Left forelimb (tissue), 1 donor: ENCODE results near the gene RBM22.

Experiments
- DNase-seq: peaks from one replicate; pipeline ENCODE4 v3.0.0-alpha.2; 2018; ENCODE audit warnings: low spot score

The RBM22 gene

GRCh38 chr5:150672237-150672883, 28.5 kb downstream of the RBM22 start:
- peak; percentile 73 for DNase-seq

- no peak for DNase-seq
Measured at GRCh38 chr5:150671509-150672236, 29.2 kb downstream of the RBM22 start.

DNA sequence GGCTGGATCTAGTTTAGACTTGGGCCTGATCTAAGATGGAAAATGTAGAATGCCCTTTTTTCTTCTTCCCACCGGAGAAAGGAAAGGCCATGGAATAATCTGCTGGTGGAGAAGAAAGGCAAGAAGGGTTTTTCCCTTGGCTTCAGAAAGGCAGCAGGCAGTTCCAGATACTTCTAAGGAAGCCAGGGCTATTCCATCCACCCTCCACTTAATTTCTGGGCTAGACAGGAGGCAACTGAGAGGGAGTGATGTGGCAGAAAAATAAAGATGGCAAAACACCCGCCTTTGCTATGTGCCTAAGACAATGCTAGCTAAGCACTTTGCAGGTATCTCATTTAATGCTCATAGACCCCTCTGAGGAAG, 29.9 kb downstream of the RBM22 start:
- DNase-seq: no peak

- DNase-seq: no peak
Measured at GRCh38 chr5:150670275-150670947, 30.5 kb downstream of the RBM22 start.

GRCh38 chr5:150665044-150665443, 35.8 kb downstream of the RBM22 start:
- no peak for DNase-seq

DNA sequence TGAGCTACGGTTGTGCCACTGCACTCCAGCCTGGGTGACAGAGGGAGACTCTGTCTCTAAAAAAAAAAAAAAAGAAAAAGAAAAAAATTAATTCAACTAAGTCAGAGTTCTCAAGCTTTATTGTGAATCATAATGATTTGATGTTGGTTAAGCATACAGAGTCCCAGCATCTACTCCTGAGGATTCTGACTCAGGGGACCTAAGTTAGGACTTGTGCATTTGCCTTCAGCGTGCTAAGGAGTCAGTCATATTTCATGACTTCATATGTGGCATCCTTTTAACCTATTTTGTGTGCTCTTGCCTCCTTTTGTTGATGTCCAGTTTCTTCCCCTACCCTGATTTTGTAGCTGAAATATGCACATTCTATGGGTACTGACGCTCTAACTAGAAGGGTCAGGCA, 36.9 kb downstream of the RBM22 start:
- DNase-seq: no peak

DNA sequence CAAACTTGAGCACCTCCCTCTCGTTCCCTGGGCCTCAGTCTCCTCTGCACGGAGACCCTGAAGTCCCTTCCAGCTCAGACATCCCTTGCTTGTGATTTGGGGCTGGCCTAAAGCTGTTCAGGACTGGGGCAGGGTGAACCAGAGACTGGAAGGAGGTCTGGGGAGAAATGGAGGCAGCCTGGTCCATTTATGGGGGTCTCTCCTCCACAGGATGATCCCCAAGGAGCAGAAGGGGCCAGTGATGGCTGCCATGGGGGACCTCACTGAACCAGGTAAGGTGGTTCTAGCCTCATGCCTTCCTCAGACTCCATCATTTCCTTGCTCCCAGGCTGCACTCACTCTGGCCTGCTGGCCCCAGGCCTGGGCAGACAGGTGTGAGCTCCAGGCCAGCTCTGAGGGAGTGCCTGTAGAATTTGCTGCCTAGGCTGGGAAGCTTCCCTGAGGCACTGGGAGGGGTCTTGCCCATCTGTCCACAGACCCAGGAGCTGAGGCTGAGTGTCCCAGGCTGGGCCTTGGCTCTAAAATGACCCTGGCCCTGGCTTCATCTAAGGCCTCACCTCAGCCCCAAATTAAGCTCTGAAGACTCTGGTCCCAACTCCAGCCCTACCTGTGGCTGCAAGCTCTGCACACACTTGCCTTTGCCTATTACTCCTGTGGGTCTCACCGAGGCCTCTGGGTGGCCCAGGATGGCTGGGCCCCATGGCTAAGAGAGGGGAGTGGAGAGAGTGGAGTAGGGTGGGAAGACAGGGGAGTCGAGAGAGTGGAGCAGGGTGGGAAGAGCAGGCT, 37.9 kb downstream of the RBM22 start:
- DNase-seq: no peak

DNA sequence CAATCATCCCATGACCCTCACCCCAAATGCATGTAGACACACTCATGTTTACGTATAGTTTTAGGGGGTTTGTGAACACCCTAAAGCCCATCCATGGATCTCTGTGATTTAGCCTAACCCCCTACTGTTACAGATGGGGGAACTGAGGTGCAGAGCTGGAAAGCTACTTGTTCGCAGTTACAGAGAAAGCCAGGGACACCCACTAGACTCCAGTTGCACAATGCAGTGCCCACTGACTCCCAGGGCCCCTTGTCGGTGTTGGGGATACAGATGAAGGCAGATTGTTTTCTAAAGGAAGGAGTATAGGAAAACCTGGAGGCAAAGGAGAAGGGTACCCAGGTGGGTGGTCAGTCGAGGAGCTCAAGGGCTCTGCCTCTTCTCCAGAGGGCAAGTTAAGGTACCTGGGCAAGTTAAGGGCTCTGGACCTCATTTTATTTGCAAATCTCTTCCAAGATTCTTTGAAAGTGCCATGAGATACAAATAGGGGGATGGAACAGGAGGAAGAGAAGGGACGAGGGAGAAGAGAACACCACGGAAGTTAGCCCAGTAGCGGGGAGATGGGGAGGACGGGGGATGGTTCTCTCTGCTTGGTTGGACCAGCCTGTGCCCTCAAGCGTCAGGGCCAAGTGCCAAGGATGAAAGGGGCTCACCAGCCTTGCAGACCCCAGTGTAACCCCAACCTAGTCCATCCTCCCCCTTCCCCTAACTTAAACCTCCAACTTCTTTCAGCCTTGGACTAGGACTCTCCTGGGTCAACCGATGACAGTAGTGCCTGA, 38.9 kb downstream of the RBM22 start:
- DNase-seq: no peak

DNA sequence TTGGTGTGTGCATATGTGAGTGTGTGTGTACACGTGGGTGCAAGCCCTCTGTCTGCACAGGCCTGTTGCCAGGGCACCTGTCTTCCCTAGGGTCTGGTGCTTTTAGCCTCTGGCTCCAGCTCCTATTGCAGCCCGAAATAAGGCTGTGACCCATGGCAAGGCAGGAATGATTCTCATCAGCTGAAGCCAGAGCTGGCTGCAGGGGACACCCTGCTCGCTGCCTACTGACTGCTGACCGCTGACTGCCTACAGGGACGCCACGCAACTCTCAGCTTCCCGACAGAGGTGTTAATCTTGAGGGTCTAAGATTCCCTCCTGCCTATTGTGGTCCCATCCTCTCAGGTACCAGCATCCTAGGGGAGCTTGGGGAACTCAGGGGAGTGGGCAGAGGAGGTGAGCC, 39.8 kb downstream of the RBM22 start, which contains the start of gene MYOZ3:
MYOZ3 (plus strand) TSS at position 166 of the 400 bp plus-strand sequence. CDS start 1,691 bp downstream, outside the sequence.
- DNase-seq: no peak

- DNase-seq: no peak
Measured at GRCh38 chr5:150660108-150660831, 40.6 kb downstream of the RBM22 start.

DNA sequence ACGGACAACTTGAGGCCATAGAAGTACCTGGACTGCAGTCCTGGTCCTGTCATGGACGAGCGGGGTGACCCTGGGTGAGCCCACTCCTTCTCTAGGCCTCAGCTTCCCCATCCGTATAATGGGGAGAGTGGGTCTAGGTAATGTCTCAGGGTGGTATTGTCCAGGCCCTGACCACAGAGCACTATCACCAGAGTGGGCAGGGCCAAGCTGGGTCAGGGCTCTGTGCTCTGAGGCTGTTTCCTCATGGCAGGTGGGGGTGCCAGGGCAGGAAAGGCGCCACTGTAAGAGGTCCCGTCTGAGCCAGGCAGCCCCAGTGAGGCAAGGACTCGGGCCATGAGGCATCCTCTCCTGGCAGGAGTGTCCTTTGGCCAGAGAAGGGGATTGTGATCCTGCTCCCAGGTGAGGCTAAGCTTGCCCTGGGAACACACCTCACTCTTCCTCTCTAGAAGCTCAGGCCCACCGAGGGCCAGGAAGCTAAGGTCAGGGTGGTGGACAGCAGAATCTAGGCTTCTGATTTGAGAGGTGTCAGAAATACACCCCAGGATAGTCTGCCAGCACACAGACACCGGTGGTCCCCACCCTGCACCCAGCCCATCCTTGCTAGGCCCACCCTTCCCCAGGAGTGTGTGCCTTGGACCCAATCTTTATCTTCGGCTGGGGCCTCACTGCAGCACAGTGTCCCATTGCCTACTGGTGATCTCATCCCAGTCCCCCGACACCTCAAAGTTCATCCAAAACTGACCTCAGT, 41.3 kb downstream of the RBM22 start:
- no peak for DNase-seq

DNA sequence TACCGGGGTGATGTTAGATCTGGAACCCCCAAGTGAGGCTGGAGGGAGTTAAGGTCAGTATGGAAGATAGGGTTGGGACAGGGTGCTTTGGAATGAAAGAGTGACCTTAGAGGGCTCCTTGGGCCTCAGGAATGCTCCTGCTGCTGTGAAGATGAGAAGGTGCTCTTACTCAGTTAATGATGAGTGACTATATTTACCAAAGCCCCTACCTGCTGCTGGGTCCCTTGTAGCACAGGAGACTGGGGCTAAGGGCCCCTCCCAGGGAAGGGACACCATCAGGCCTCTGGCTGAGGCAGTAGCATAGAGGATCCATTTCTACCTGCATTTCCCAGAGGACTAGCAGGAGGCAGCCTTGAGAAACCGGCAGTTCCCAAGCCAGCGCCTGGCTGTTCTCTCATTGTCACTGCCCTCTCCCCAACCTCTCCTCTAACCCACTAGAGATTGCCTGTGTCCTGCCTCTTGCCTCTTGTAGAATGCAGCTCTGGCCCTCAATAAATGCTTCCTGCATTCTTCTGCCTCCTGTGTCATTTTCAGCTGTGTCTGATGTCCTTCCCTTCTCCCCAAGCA, 42.1 kb downstream of the RBM22 start:
- DNase-seq: no peak

DNA sequence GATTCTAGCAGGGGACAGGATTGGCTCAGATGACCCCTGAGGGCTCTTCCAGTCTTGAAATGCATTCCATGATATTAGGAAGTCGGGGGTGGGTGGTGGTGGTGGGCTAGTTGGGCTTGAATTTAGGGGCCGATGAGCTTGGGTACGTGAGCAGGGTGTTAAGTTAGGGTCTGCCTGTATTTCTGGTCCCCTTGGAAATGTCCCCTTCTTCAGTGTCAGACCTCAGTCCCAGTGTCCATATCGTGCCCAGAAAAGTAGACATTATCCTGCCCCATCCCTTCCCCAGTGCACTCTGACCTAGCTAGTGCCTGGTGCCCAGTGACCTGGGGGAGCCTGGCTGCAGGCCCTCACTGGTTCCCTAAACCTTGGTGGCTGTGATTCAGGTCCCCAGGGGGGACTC, 42.7 kb downstream of the RBM22 start:
- DNase-seq: no peak

DNA sequence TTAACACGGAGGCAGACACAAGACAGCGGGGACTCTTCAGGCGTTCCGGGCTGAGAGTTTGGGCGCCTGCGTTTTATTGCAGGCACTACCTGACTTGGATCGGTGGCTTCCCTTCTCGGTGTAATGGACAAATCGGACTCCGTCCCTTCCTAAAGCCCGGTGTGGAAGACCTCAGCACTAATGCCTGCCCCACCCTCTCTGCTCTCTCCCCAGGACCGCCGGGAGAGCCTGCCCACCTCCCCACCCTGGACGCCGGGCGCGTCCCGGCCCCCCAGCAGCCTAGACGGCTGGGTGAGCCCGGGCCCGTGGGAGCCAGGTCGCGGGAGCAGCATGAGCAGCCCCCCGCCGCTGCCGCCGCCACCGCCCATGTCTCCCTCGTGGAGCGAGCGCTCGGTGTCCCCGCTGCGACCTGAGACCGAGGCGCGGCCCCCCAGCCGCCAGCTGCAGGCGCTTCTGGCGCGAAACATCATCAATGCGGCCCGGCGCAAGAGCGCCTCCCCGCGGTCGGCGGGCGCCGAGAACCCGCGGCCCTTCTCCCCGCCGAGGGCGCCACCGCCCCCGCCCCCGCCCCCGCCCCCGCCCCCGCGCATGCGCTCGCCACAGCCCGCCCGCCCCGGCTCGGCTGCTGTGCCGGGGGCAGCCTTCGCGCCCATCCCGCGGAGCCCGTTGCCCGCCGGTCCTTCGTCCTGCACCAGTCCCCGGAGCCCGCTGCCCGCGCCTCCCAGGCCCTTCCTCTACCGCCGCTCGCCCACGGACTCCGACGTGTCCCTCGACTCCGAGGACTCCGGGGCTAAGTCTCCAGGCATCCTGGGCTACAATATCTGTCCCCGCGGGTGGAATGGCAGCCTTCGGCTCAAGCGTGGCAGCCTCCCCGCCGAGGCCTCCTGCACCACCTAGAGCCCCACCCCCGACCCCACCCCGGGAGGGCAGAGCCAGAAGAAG, 44.4 kb downstream of the RBM22 start:
- peak; percentile 91 for DNase-seq

- peak; percentile 63 for DNase-seq
Measured at GRCh38 chr5:150655221-150655620, 45.6 kb downstream of the RBM22 start.

DNA sequence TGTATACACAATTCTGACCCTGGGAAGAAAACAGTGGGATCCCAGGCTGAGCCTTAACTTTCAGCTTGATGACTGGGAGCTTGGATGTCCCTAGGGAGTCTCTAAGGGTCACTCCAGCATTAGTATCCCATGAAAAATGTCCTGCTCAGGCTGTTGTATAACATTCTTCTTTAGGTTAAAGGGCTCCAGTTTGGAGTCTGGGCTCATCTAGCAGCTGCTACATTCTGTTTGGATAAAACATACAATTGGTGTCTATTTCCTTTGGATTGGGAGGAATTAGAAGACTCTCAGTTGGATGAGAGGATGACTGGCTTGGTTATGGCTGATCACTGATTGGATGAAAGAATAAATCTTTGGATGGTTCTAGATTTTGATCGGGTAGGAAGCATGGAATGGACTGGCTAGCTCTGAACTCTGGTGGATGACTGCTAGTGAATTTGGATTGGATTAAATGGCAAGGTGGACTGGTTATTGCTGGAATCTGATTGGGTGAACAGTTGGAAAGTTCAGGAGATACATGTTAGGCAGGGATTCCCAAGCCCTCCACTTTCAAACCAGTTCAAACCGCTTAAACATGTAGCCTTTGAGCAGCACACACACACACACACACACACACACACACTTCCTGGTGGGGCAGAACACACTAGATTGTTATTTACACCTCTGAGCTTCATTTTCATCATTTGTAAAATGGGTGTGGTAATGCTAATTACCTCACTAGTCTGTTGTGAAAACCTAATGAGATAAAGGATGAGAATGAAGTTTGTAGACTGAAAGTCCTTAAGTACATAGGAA, 46.9 kb downstream of the RBM22 start:
- no peak for DNase-seq

GRCh38 chr5:150653145-150653761, 47.6 kb downstream of the RBM22 start:
- no peak for DNase-seq
